Ectodermal cell (in vitro differentiated cells): Measurements from ENCODE around the gene AHNAK2.
"Not testable (repeated sequence)": the region's sequence is repeated elsewhere in the genome, so short reads cannot be mapped to it uniquely, and the experiment has no call there.

ENCODE experiments used
- H3K27ac ChIP-seq: 2 replicates; pipeline ENCODE4 v1.7.0; 2013; ENCODE audit warnings: mild to moderate bottlenecking, low read depth, low read length; ENCODE audit not compliant: insufficient read depth, poor library complexity, severe bottlenecking
- H3K27me3 ChIP-seq: 2 replicates; pipeline ENCODE4 v1.7.0; 2013; ENCODE audit warnings: mild to moderate bottlenecking, low read length; ENCODE audit not compliant: insufficient read depth, control insufficient read depth, poor library complexity, severe bottlenecking
- H3K36me3 ChIP-seq: one replicate; pipeline ENCODE4 v1.7.0; 2013; ENCODE audit warnings: low read length; ENCODE audit not compliant: control insufficient read depth, insufficient read depth
- H3K4me1 ChIP-seq: one replicate; pipeline ENCODE4 v1.7.0; 2013; ENCODE audit warnings: low read length; ENCODE audit not compliant: control insufficient read depth, insufficient read depth
- H3K4me3 ChIP-seq: 2 replicates; pipeline ENCODE4 v1.7.0; 2013; ENCODE audit warnings: low read depth, low read length, control low read depth; ENCODE audit not compliant: insufficient read depth
- H3K9me3 ChIP-seq: 2 replicates; pipeline ENCODE4 v1.7.0; 2013; ENCODE audit warnings: mild to moderate bottlenecking, low read length, moderate library complexity; ENCODE audit not compliant: control insufficient read depth
- WGBS, 2 experiments: methylation state at CpG; one replicate each; pipeline ENCODE4 v1.1.7; 2013; ENCODE audit warnings: missing lambda C conversion rate in 2 of 2; 5-methylcytosine and 5-hydroxymethylcytosine counted together

Gene AHNAK2

DNA sequence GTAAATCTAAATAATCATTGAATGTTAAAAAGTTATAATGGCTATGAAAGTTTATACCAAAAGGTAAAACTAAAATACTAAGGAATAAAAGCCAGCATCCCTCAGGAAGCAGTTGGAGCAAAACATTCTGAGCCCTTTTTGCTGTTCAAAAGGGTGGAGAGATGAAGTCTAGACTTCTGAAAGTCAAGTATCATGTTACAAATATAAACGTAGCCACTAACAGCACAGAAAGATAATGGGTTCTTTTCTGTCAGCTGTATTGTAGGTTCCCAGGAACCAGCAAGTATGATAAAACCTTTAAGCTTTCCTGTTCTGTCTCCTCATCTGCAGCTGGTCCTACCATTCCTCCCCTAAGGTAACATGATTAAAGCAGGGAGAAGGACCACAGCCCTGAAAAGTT lies 69.9 kb downstream of the AHNAK2 start:
- H3K4me3 ChIP-seq, result no peak overlapping the region
- peaks cover 59% of the 10 kb centered on the region for H3K27me3 ChIP-seq
- no peaks in the 10 kb centered on the region for H3K9me3 ChIP-seq
- WGBS, 2 experiments, result 27 to 33% methylated on average over 1 of the region's 1 CpG
- H3K27ac ChIP-seq, result no peak overlapping the region
- no peaks in the 10 kb centered on the region for H3K36me3 ChIP-seq
- H3K4me1 ChIP-seq, result no peaks in the 10 kb centered on the region

DNA sequence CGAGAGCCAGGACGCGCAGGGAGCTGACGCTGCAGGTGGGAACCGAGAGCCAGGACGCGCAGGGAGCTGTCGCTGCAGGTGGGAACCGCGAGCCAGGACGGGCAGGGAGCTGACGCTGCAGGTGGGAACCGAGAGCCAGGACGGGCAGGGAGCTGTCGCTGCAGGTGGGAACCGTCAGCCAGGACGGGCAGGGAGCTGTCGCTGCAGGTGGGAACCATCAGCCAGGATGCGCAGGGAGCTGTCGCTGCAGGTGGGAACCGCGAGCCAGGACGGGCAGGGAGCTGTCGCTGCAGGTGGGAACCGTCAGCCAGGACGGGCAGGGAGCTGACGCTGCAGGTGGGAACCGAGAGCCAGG lies 72.6 kb downstream of the AHNAK2 start:
- not testable (repeated sequence) for H3K4me3 ChIP-seq, H3K36me3 ChIP-seq, H3K4me1 ChIP-seq, H3K9me3 ChIP-seq, H3K27ac ChIP-seq
- H3K27me3 ChIP-seq, result peaks cover 63% of the 10 kb centered on the region
- WGBS, 2 experiments, result 29 to 36% methylated on average over 28 of the region's 28 CpGs

DNA sequence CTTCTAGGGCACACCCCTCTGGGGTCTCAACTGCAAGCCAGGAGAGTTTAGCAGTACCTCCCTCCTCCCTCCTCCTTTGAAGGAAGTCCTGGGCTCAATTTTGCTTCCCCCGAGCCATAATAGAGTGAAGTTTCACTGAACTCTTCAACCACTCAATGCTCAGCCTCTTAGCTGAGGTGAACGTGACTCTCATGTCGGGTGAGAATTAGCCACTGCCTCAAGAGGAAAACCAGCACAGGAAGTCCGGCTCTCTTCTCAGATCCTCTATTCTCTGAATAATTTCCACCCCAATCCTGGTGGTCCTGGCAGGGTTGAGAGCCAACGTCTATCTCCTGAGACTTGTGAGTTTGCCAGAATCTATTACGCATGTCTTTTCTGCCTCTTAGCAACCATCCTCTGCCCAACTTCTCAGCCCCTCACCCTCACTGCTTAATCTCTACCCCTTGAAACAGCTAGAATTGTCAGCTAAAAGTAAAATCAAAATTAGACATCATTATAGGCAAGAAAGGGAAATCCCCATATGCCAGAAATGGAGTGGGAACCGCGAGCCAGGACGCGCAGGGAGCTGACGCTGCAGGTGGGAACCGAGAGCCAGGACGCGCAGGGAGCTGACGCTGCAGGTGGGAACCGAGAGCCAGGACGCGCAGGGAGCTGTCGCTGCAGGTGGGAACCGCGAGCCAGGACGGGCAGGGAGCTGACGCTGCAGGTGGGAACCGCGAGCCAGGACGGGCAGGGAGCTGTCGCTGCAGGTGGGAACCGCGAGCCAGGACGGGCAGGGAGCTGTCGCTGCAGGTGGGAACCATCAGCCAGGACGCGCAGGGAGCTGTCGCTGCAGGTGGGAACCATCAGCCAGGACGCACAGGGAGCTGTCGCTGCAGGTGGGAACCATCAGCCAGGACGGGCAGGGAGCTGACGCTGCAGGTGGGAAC lies 73.3 kb downstream of the AHNAK2 start:
- H3K4me1 ChIP-seq, H3K9me3 ChIP-seq, H3K4me3 ChIP-seq, H3K36me3 ChIP-seq, H3K27ac ChIP-seq: not testable (repeated sequence)
- WGBS, 2 experiments, result 42 to 44% methylated on average over 38 of the region's 38 CpGs
- peaks cover 67% of the 10 kb centered on the region for H3K27me3 ChIP-seq

DNA sequence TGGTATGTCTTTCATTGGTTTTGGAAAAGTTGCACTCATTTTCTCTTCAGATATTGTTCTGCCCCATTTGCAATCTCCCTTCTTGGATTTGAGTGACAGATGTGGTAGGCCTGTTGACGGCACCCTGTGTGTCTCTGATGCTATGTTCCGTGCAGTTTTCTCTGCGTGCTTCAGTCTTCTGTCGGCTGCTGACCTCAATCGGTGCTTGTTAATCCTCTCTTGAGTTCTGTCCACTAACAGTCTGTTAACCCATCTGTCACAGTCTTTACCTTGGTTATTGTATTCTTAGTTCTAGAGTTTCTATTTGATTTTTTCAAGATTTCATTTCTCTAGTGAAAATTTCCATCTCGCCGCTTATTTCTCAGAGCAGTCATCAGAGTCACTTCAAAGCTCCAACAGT lies 74.2 kb downstream of the AHNAK2 start:
- Histone ChIP-seq H3K4me1 (no peaks in the 10 kb centered on the region), H3K4me3 (no peak overlapping the region), H3K9me3 (no peaks in the 10 kb centered on the region), H3K27ac (no peak overlapping the region), H3K36me3 (no peaks in the 10 kb centered on the region), H3K27me3 (peaks cover 65% of the 10 kb centered on the region)
- WGBS, 2 experiments, result 94 to 95% methylated on average over 7 of the region's 7 CpGs

DNA sequence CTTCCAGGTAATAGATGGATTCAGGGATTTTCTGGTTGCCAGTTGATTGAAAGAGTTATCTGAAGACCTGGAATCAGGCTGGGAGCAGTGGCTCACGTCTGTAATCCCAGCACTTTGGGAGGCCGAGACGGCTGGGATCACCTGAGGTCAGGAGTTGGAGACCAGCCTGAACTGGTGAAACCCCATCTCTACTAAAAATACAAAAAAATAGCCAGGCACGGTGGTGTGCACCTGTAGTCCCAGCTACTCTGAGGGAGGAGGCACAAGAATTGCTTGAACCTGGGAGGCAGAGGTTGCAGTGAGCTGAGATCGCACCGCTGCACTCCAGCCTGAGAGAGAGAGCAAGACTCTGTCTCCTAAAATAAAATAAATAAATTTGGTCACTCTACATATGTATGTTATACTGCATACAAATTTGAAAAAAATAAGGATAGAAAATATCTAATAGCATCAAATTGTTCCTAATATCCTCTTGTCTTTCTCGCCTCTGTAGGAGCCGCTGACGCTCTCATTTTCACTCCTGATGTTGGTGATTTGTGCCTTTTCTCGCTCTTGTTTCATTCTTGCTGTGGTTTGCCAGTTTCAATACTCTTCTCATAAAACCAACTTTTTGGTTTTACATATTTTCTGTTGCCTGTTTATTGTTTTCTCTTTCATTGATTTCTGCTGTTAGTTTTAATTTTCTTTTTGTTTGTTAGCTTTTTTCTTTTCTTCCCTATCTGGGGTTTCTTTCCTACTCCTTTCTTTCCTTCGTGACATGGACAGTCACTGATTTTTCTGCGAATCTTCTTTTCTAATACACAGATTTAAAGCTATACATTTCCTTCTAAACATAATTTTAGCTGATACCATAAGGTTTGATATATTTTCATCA lies 77.3 kb downstream of the AHNAK2 start:
- H3K4me1 ChIP-seq, result no peaks in the 10 kb centered on the region
- H3K4me3 ChIP-seq, result no peak overlapping the region
- H3K27ac ChIP-seq, result no peak overlapping the region
- H3K36me3 ChIP-seq, result no peaks in the 10 kb centered on the region
- peaks cover 34% of the 10 kb centered on the region for H3K27me3 ChIP-seq
- 87 to 89% methylated on average over 10 to 12 of the region's 12 CpGs for WGBS, 2 experiments
- no peaks in the 10 kb centered on the region for H3K9me3 ChIP-seq

DNA sequence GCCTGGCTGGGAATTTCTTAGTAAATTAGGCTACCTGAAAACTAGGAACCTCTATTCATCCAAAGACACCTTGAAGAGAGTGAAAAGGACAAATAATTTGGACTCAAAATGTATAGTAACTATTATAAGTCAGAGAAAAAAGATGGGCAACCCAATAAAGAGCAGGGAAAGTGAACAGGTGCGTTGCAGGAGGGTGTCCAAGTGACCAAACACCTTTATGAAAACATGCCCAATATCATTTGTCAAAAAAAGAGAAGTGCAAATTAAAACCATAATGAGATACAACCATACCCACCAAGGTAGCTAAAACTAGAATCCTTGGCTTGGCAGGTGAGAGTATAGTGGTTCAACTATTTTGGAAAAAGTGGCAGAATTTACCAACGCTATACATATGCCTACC lies 78.4 kb downstream of the AHNAK2 start:
- Histone ChIP-seq H3K4me1 (no peaks in the 10 kb centered on the region), H3K27me3 (peaks cover 23% of the 10 kb centered on the region), H3K27ac (no peak overlapping the region), H3K4me3 (no peak overlapping the region), H3K36me3 (no peaks in the 10 kb centered on the region), H3K9me3 (no peaks in the 10 kb centered on the region)
- 61 to 67% methylated on average over 2 of the region's 2 CpGs for WGBS, 2 experiments

DNA sequence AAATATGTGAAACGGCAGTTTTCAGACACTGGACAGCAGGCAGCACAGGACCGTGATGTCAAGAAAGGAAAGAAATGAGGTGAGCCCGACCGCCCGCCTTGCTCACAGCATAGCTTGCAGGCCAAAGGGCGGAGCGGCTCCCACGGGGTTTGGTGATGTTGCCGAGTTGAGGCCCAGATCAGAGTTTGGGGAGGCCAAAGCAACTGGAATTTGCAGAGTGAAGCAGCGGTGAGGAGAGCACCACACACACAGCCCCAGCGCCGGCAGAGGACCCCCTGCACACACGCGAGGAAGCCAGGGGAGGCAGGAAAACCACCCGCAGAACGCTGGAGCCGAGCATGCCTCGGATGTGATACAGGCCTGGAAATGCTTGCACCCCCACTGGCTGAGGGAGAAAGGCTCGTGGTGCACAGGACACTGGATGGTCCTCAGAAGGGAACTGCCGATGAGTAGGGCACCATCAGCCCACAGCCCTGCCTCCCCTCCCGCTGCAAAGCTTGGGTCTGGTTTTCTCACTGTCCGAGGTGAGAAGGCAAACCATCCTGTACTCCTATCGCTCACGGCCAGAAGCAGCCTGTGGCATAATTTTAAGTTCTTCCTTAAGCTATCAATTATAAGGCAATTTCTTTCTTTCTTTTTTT lies 79.2 kb downstream of the AHNAK2 start:
- 88% methylated on average over 24 of the region's 24 CpGs for WGBS, 2 experiments
- H3K4me3 ChIP-seq, result no peak overlapping the region
- H3K27ac ChIP-seq, result no peak overlapping the region
- no peaks in the 10 kb centered on the region for H3K9me3 ChIP-seq
- no peaks in the 10 kb centered on the region for H3K4me1 ChIP-seq
- no peaks in the 10 kb centered on the region for H3K36me3 ChIP-seq
- H3K27me3 ChIP-seq, result peaks cover 15% of the 10 kb centered on the region

DNA sequence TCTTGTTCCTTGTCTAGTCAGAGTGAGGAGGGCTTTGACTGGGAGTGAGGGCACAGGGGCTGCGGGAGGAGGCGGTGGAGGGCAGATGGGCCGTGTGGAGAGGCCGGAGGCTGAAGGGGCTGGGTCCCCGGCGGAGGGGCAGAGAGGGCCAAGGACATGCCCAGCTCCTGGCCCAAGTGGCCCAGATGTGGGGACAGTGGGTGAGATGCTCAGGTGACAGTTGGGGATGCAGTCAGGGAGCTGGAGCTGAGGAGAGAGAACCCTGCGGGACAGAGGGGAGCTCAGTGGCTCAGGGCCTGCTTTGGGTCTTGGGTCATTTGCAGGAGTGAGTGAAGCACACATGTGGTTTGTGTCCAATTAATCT lies 80.0 kb downstream of the AHNAK2 start:
- no peaks in the 10 kb centered on the region for H3K9me3 ChIP-seq
- peaks cover 7% of the 10 kb centered on the region for H3K27me3 ChIP-seq
- H3K27ac ChIP-seq, result no peak overlapping the region
- no peak overlapping the region for H3K4me3 ChIP-seq
- no peaks in the 10 kb centered on the region for H3K36me3 ChIP-seq
- no peaks in the 10 kb centered on the region for H3K4me1 ChIP-seq
- 92 to 95% methylated on average over 7 of the region's 7 CpGs for WGBS, 2 experiments

DNA sequence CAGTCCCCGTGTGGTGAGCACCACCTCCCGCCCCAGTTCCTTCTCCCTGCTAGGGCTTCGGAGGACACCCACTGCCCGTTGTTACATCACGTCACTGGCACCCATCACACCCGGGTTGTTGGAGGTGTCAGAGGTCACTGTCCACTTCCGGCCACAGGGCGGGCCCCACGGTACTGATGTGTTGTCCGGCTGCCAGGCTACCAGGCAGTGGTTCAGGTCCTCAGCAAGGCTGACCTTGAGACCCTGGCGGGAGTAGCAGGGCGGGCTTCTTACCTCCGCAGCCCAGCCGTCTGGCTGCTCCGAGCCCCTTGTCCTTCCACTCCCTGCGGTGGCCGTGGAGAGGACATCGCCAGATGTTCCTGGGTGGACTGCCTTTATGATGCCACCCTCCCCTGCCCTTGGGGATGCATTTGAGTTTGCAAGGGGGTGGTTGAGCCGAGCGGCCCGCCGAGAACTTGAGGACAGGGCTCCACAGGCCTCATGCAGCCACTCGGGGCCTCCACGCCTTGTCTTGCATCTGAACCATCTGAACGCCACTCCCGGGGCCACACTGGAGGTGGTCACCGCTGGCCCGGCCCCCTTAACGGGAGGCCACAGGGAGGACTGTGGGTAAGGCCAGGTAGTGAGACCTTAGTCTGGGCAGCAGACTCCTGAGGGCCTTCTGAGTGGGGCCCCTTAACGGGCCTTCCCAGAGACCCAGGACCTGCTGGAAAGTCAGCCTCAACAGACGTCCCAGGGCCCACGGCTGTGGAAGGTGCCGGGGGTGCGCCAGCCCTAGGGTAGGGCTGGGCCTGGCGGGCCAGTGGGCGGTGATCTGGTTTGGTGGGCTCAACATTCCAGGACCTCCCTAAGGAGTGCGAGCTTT lies 80.6 kb downstream of the AHNAK2 start:
- no peaks in the 10 kb centered on the region for H3K36me3 ChIP-seq
- 95% methylated on average over 37 of the region's 37 CpGs for WGBS, 2 experiments

More for the DNA sequence above, 80.6 kb downstream of the AHNAK2 start:
- Histone ChIP-seq H3K27me3 (peaks cover 4% of the 10 kb centered on the region), H3K4me1 (no peaks in the 10 kb centered on the region), H3K4me3 (no peak overlapping the region), H3K9me3 (no peaks in the 10 kb centered on the region), H3K27ac (no peak overlapping the region)
